NCI-H524 treated with DMSO at 0.1 percent for 48 hours (cell line): ENCODE data around the gene HIPK1.
"Not testable (repeated sequence)": the region's sequence is repeated elsewhere in the genome, so short reads cannot be mapped to it uniquely, and the experiment has no call there.

ENCODE experiments used
- DNase-seq: peaks from one replicate; lab custom pipeline; 2025; lab: John Stamatoyannopoulos, UW

HIPK1 gene

DNA sequence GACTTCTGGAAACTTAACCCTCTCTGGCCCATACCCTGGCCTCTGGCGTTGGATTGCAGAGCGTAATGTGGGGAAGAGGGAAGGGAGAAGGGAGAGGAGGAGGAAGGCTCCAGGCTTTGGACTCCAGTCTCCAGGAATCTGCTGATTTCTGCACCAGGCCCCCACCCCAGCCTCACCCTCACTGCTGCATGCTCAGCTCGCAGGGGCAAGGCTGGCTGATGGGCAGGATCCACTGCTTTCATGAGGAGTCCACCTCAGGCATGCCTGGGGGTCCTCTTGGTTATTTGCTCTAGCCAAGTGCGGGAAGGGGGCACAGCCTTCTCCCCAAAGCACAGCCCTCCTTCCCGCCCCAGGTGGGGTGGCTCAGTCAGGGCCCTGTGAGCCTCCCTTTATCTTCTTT, 53.8 kb downstream of the HIPK1 start:
- DNase-seq, result no peak

- no peak for DNase-seq
Observed at GRCh38 chr1:113983391-113983790, 54.3 kb downstream of the HIPK1 start.

GRCh38 chr1:113983826-113984225, 54.7 kb downstream of the HIPK1 start:
- DNase-seq, result no peak

GRCh38 chr1:113984710-113985109, 55.6 kb downstream of the HIPK1 start:
- DNase-seq, result no peak

- no peak for DNase-seq
Observed at GRCh38 chr1:113986802-113987201, 57.7 kb downstream of the HIPK1 start.

DNA sequence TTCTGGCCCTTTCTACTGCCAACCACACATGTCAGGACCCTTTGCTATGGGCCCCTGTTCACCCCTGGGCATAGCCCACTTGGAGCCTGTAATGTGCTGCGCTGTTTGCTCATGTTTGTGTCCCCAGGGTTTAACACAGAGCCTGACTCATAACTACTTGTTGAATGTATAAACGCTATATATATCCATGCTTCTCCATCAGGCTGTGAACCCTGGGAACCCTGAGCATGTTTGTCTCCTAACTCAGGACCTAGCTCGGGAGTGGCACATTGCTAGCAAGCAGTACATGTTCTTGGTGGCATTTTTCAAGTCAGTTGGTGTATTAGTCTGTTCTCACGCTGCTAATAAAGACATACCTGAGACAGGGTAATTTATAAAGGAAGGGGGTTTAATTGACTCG, 58.1 kb downstream of the HIPK1 start:
- DNase-seq, result no peak

- no peak for DNase-seq
Observed at GRCh38 chr1:113990530-113990929, 61.4 kb downstream of the HIPK1 start.

DNA sequence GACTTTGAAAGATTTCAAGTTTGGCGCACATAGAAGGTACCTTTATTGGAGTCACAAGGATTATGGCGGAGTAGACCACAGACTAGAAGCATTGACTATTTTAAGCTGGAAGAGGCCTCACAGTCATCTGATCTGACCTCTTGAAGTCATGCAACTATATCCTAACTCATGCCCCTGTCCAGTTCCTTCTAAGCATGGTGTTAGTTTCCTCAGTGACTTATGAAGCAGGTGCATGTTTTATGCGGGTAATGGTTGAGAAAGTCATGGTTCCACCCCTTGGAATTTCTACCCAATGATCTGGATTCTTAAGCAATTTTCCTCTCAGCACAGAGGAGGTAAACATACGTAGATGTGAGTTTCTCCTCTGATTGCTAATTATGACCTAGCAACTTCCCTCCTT, 61.8 kb downstream of the HIPK1 start:
- DNase-seq, result no peak

- DNase-seq, result no peak
Observed at GRCh38 chr1:113991467-113991997, 62.4 kb downstream of the HIPK1 start.

- peak; percentile 62 for DNase-seq
Observed at GRCh38 chr1:113993072-113993471, 63.9 kb downstream of the HIPK1 start.

DNA sequence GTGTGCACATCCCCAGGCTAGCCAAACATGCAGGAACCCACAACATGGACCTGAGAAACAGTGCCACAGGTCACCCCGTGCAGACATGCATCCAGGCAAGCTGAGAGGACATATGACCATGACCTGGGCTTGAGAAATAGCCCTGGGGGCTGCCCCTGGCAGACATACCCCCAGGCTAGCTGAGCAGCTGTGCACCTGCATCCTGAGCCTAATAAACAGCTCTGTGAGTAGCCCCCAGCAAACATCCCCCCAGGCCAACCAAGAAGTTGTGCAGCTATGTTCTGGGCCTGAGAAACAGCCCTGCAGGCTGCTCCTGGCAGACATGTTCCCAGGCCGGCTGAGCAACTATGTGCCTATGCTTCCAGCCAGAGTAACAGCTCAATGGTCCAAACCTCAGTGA, 64.6 kb downstream of the HIPK1 start:
- no peak for DNase-seq

DNA sequence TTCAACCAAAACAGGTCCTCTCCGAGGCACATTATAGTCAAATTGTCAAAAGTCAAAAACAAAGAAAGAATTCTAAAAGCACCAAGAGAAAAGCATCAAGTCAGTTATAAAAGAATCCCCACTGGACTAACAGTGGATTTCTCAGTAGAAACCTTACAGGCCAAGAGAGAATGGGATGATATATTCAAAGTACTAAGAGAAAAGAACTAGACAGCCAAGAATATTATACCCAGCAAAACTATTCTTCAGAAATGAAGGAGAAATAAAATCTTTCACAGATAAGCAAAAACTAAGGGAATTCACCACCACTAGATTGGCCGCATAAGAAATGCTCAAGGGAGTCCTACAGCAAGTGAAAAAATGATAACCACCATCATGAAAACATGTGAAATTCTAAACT, 66.3 kb downstream of the HIPK1 start:
- DNase-seq, result no peak

DNA sequence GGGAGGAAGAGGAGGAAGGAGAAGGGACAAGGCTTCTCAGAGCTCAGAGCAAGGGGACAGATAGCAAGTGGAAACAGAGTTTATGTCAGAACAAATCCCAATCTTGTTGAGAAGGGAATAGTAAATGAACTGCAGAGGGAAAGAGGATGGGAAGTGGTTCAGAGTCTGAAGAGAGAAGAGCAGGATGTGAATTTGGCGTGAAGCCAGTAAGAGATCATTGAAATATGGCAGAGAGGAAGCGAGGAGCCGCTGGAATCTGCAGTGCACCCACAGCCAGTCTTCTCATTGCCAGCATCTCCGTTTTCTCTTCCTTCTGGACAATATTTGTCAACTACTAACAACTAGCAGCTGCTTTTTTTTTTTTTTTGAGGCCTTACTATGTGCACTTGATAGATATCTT, 69.2 kb downstream of the HIPK1 start:
- DNase-seq, result no peak

- no peak for DNase-seq
Observed at GRCh38 chr1:113999233-113999632, 70.1 kb downstream of the HIPK1 start.

DNA sequence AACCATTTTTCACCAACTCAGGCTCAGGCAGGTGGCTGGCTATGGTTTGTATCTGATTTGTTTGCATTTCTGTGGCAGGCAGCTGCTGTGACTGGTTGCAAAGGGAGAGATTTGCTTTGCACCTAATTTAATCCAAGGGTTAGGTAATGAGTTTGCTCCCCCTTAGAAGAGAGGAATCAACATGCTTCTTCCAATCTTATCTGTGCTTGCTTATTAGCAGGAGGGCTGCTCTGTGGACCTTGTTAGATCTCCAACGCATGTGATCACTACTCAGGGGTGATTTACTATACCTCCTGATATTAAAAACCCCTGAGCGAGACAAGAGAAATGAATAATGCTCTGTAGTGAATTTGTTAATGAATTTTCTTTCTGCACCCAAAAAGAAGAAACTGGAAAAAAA, 70.7 kb downstream of the HIPK1 start:
- DNase-seq, result no peak

DNA sequence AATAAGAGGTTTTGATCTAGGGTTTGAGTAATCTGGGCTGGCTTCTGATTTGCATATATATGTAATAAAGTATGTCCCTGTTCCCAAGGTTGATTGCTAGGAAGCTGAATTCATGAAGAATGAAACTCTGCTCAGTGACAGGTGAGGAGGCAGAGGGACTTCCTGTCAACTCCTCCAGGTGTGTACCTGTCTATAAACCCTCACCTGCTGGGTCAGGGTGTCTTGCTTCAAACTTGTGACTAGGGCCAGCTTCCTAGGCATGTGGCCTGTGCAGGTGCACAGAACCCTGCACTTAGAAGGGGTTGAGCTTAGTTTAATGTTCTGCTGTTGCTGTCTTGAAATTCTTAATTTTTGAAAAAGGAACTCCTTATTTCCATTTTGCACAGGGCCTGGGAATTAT, 71.3 kb downstream of the HIPK1 start:
- no peak for DNase-seq

- no peak for DNase-seq
Observed at GRCh38 chr1:114002492-114003239, 73.5 kb downstream of the HIPK1 start.

GRCh38 chr1:114003431-114003830, 74.3 kb downstream of the HIPK1 start:
- DNase-seq, result no peak

DNA sequence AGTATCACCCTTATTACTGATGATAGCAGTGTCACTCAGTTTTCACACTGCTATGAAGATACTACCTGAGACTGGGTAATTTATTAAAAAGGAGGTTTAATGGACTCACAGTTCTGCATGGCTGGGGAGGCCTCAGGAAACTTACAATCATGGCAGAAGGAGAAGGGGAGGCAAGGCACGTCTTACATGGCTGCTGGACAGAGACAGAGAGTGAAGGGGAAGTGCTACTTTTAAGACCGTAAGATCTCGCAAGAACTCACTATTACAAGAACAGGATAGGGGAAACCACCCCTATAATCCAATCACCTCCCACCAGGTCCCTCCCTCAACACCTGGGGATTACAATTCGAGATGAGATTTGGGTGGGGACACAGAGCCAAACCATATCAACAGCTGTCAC, 77.7 kb downstream of the HIPK1 start:
- not testable (repeated sequence) for DNase-seq

GRCh38 chr1:114008480-114008941, 79.4 kb downstream of the HIPK1 start:
- no peak for DNase-seq

- DNase-seq, result no peak
Observed at GRCh38 chr1:114008993-114009392, 79.9 kb downstream of the HIPK1 start.

DNA sequence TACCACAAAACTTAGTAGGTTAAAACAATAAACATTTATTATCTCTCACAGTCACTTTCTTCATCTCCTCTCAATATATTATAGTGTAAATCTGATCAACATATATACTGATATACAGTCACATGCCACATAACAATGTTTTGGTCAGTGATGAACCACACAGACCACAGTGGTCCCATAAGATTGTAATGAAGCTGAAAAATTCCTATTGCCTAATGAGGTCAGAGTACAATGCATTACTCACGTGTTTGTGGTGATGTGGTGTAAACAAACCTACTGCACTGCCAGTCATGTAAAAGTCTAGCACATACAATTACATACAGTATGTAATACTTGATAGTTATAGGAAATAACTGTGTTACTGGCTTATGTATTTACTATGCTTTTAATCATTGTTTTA, 80.3 kb downstream of the HIPK1 start:
- no peak for DNase-seq

DNA sequence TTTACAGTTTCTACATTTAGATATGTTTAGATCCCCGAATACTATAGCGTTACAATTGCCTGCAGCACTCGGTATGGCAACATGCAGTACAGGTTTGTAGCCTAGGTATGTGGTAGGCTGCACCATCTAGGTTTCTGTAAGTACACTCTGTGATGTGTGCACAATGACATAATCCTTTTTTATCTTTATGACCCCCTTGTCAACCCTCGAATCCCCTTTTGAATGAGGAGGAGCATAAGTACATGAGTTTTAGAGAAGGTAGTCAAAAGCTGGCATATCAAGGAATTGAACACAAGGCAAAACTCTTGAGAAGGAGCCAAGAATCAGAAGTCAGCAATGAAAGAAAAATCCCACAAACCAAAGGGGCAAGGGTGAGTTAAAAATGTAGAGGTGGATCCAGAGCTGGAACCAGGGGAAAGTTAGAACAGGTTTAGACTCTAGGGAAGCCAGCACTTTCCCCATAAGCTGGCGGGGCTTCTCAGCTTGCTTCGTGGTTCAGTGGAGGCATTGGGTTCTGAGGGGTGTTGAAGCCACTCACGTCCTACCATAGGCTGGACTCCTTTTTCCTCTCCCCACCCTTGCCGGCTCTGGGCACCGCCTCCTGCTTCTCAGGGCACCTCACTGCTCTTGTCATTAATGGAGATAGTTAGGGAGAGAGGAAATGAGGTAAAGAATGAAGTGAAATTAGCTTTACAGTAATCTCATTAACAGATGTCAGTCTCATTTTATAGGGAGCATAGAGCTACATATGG, 81.5 kb downstream of the HIPK1 start:
- no peak for DNase-seq
